HUES6 (cell line): ENCODE data around the gene DBN1.
A peak's percentile ranks its signal among the peaks of the same experiment; 100 is the strongest.

Experiments
- H3K27ac ChIP-seq: 2 replicates; pipeline ENCODE4 v1.7.0; 2013; ENCODE audit warnings: low read depth, mild to moderate bottlenecking, low read length, inconsistent platforms
- H3K27me3 ChIP-seq: 2 replicates; pipeline ENCODE4 v1.6.1; 2013; ENCODE audit warnings: low read length; ENCODE audit not compliant: control insufficient read depth, insufficient read depth
- H3K36me3 ChIP-seq: 2 replicates; pipeline ENCODE4 v1.6.1; 2013; ENCODE audit warnings: low read length; ENCODE audit not compliant: control insufficient read depth, insufficient read depth
- H3K4me1 ChIP-seq: 2 replicates; pipeline ENCODE4 v1.6.1; 2013; ENCODE audit warnings: low read length; ENCODE audit not compliant: control insufficient read depth, insufficient read depth
- H3K4me3 ChIP-seq: 2 replicates; pipeline ENCODE4 v1.5.1; 2013; ENCODE audit warnings: low read depth, low read length
- H3K9ac ChIP-seq: one replicate; pipeline ENCODE4 v1.6.1; 2013; ENCODE audit warnings: mild to moderate bottlenecking, low read length
- H3K9me3 ChIP-seq: 2 replicates; pipeline ENCODE4 v1.6.1; 2013; ENCODE audit warnings: low read depth, low read length; ENCODE audit not compliant: control insufficient read depth, insufficient read depth

Gene DBN1

DNA sequence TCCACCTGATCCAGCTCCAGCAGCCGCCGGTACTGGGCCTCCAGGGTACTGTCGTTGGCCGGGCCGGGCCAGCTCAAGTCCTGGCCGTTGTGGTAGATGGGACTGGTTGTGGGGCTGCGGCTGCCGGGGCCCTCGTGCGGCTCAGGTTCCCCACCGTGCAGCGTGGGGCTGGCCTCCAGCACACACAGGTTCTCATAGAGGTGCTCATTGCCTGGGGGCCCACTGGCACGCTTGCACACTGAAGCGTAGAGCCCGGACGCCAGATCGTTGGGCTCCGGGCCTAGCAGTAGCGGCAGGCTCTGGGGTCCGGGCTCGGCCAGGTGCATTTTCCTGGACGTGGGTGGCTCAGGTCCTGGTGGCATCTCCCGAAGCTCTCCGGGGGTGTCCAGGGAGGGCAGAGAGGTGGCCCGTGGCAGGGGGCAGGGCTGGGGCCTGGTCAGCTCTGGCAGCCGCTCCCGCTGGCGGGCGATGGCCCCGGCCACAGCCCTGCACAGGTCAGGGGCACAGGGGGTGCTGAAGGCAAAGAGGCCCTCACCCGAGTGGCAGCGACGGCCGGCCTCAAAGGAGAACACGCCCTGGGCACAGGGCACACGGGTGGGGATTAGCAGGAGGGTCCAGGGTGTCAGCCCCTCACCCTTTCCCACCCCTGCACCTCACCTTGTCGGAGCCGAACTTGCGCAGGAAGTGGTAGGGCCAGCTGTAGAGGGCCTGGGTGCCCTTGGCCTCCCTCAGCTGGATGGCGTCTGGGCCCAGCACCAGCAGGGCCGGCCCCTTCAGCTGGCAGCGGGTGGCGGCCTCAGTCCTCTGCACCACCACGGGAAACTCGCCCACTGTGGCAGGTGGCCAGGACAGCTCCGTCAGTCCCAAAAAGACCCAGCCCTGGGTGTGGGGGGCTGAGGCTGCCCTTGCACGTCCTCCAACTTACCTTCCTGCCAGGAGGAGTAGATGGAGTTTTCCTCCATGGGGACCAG is 30.9 kb upstream of the DBN1 start:
- Histone ChIP-seq H3K36me3 (peaks cover 16% of the 10 kb centered on the region), H3K9ac (no peak overlapping the region), H3K4me3 (no peak overlapping the region), H3K4me1 (peaks cover 15% of the 10 kb centered on the region), H3K27me3 (peaks cover 4% of the 10 kb centered on the region; the same call in 1 of the 2 replicates), H3K27ac (no peak overlapping the region), H3K9me3 (no peaks in the 10 kb centered on the region)

DNA sequence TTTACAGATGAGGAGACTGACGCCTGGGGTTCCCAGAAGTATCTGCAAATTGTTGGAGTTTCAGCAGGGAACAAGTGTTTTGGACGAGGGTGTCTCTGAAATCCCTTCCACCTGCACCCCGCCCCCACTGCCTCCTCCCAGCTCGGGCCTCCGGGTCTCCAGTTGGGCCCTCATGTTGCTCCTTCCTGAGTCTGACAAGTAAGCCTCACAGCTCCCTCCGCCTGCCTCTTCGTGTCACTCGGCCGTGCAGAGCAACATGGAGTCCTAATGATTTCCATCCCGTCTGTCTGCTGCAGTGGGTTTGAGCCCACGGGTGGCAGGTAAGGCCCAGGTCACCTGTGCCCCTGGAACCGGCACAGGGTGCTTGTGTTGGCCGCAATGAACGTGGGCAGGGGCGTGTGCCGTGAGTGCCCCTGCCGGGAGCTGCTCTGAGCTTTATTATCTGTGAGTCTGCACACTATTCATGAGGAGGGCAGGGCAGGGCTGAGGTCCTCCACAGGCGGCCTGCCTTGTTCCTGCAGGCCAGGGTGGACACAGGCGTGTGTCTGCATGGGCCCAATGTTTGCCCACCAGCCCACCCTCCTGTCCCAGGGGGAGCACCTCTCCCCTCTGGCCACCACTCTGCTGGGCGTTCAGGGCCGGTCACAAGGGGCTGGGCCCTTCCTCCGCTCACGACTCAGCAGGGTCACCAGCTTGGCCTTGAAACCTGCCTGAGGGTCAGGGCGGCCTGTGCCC is 30.1 kb upstream of the DBN1 start:
- Histone ChIP-seq H3K4me3 (no peak overlapping the region), H3K9me3 (no peaks in the 10 kb centered on the region), H3K27me3 (peaks cover 11% of the 10 kb centered on the region), H3K4me1 (peaks cover 12% of the 10 kb centered on the region), H3K27ac (no peak overlapping the region), H3K36me3 (peaks cover 16% of the 10 kb centered on the region), H3K9ac (no peak overlapping the region)

DNA sequence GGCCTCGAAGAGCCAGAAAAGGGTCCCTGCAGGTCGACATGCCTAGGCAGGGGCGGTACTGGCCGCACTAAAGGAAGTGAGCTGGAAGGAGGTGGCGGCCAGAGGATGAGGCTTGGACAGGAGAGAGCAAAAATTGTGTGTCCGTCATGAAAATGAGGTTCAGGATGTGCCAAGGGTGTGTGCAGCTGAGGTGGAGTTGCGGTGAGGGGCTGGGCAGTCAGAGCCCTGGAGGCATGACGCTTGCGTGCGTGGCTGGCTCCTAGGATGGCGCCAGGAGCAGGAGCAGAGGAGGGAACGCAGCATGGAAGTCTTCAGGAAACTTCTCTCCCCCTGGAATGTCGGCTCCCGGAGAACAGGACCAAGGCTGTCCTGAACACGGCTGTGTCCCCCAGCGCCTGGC is 29.5 kb upstream of the DBN1 start:
- Histone ChIP-seq H3K36me3 (peaks cover 16% of the 10 kb centered on the region; the same call in 1 of the 2 replicates), H3K27me3 (peaks cover 16% of the 10 kb centered on the region), H3K4me3 (no peak overlapping the region), H3K9ac (no peak overlapping the region), H3K4me1 (peaks cover 17% of the 10 kb centered on the region), H3K27ac (no peak overlapping the region), H3K9me3 (no peaks in the 10 kb centered on the region)

DNA sequence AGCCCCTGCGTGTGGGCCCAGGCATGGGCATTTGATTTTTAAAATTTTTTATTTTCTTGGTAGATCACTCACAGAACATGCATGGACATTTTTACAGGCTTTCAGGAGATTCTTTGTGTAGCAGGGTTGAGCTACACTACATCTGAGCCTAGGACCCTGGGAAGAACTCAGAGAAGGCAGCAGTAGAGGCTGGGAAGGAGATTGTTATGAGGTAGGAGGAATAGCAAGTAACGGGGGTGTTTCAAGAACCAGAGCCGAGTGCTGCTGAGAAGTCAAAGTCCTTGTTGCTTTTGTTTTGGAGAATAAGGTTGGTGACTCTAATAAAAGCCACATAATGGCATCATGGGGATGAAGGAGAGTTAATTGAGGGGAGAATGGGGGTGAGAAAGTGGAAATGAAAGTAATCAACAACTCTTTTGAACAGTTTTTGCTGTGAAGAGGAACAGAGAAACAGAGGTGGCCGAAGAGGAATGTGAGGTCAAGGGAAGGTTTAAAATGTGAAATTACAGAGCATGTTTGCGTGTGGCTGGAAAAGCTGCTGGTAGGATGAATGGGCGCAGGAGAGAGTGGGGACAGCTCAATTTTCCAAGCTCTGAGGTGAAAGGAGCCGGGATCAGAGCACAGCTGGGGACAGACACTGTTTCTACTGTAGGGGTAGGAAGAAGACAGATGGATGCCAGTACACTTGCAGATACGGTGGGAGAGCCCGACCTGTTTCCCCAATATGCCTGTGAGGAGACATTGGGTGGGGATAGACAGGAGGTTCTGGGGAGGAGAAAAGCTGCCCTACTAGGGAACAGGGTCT is 28.6 kb upstream of the DBN1 start:
- Histone ChIP-seq H3K4me3 (no peak overlapping the region), H3K9ac (no peak overlapping the region), H3K27ac (no peak overlapping the region), H3K36me3 (peaks cover 12% of the 10 kb centered on the region; the same call in 1 of the 2 replicates), H3K9me3 (no peaks in the 10 kb centered on the region), H3K4me1 (peaks cover 17% of the 10 kb centered on the region), H3K27me3 (peaks cover 16% of the 10 kb centered on the region)

DNA sequence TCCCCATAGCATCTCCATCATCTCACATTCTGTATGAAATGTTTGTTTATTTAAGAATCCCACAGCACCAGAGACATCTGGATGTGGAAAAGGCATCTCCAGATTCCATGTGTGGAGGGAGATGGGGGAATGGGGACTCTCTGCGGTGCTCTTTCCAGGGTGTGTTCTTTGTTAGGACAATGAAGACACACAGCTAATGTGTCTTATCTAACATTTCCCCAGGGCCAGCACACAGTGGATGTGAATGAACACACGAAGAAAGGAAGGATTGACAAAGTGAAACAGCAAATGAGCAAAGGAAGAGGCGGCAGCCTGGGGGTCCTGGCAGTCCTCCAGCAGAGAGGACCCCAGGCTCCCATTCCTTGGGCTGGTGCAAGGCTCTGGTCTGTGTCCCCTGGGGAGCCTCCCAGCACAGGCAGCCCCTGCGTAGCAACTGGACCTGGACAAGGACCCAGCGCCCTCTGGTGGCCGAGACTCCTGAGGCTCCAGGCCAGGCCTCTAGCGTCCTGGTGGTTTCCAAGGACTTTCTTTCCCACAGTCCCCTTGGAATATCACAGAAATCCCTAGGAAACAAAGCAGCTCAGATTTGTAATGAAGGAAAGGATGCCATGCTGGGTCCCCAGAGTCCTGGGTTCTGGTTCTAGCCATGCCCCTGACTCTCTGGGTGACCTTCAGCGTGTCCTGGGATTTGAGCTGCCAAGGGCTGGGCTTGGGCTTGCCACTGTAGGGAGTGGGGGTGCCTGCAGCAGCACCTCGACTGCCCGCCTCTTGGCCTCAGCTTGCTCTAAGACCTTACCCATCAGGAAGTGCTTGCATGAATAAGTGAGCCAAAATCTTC is 27.5 kb upstream of the DBN1 start:
- Histone ChIP-seq H3K9ac (no peak overlapping the region), H3K27me3 (peaks cover 16% of the 10 kb centered on the region), H3K4me3 (no peak overlapping the region), H3K27ac (no peak overlapping the region), H3K4me1 (peaks cover 23% of the 10 kb centered on the region), H3K9me3 (no peaks in the 10 kb centered on the region), H3K36me3 (peaks cover 14% of the 10 kb centered on the region)

DNA sequence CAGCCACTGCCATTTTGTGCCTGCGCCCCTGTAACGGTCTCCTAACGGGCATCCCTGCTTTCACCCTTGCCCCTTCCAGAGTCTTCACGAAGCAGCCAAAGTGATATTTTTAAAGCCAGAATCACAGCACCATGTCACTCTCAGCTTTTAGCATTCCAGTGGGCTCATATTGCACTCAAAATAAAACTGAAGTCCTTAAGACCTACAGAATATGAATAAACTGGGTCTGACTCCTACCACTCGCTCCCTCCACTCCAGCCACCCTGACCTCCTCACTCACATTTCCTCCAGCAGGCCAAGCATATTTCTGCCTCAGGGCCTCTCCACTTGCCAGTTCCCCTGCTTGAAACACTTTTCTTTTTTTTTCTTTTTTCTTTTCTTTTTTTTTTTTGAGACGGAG is 26.4 kb upstream of the DBN1 start:
- no peaks in the 10 kb centered on the region for H3K9me3 ChIP-seq
- H3K36me3 ChIP-seq, result peaks cover 19% of the 10 kb centered on the region
- H3K4me3 ChIP-seq, result no peak overlapping the region
- no peak overlapping the region for H3K27ac ChIP-seq
- H3K4me1 ChIP-seq, result peaks cover 33% of the 10 kb centered on the region
- H3K9ac ChIP-seq, result no peak overlapping the region
- peaks cover 16% of the 10 kb centered on the region for H3K27me3 ChIP-seq

DNA sequence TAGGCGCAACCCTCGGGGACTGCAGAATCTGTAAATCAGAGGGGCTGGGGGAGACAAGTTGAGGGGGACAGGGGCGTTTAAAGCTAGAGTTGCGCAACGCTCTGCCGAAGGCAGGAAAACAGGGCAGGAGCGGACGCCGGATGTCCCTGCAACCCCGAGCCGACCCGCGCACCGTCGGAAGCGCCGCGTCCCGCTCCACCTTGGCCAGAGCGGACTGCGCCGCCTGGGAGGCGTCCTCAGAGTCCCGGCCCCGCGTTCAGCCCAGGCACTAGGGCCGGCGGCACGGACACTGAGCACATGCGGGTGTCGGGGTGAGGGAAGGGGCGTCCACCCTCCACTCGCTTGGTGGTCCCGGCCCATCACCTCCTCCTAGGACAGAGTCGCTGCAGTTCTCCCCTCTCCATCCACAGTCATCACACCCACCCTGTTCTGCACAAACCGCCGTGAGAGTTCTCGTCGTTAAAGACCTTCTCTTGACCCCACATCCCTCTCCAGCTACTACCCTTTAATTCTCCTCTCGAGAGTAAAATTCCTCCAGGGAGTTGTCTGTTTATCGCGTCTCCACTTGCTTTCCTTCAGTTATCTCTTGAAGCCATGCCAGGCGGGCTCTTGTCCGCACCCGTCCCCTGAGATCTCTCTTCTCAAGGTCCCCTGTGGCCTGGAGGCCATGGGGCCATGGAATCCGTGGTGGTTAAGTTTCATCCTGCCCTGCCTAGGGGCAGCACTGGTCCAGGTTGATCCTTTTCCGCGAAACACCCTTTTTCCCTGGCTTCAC is 24.8 kb upstream of the DBN1 start:
- no peaks in the 10 kb centered on the region for H3K9me3 ChIP-seq
- H3K4me3 ChIP-seq, result peak overlapping the region; percentile 56
- peak overlapping the region; percentile 57 for H3K9ac ChIP-seq
- H3K4me1 ChIP-seq, result peaks cover 43% of the 10 kb centered on the region
- H3K36me3 ChIP-seq, result peaks cover 23% of the 10 kb centered on the region
- H3K27ac ChIP-seq, result no peak overlapping the region; the same call in 1 of the 2 replicates
- H3K27me3 ChIP-seq, result peaks cover 16% of the 10 kb centered on the region

DNA sequence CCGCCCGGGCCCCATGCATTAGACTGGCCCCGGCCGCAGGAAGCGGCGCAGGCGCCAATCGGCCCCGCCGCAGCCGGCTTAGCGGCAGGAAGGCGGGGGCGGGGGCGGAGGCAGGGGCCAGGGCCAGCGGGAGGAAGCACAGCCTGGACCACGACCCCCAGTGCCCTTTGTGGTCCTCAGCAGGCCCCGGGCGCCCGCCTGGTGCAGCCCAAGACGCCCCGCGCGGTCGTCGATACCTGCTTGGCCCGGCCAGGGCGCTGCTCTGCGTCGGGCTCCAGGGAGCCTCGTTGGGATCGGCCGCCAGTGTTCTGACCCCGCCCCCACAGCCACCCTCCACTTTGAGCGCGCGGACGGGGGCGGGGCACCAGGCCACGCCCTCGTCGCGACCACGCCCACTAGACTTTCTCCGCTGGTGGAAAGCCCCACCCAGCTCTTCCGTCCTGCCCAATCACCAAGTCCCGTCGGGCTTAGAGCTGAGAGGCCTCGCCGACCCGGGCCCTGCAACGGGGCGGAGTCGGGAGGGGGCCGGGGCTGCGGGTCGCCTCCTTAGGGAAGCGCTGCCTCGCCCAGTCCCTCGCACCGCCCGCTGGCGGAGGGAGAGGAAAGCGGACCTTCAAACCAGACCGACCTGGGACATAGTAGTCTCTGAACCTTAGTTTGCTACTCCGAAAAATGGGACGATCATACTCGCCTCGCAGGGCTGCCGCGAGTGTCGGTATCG is 24.0 kb upstream of the DBN1 start, which contains the start of gene PDLIM7:
Gene PDLIM7 (minus strand): TSS at position 313 of the 721 bp plus-strand sequence. CDS start 1,092 bp downstream, outside the sequence.
- H3K9me3 ChIP-seq, result no peaks in the 10 kb centered on the region
- H3K36me3 ChIP-seq, result peaks cover 25% of the 10 kb centered on the region
- peaks cover 16% of the 10 kb centered on the region for H3K27me3 ChIP-seq
- H3K9ac ChIP-seq, result peak within 1 kb of the TSS; percentile 98
- peaks cover 43% of the 10 kb centered on the region for H3K4me1 ChIP-seq
- H3K27ac ChIP-seq, result peak within 1 kb of the TSS; percentile 99
- peak within 1 kb of the TSS; percentile 75 for H3K4me3 ChIP-seq

DNA sequence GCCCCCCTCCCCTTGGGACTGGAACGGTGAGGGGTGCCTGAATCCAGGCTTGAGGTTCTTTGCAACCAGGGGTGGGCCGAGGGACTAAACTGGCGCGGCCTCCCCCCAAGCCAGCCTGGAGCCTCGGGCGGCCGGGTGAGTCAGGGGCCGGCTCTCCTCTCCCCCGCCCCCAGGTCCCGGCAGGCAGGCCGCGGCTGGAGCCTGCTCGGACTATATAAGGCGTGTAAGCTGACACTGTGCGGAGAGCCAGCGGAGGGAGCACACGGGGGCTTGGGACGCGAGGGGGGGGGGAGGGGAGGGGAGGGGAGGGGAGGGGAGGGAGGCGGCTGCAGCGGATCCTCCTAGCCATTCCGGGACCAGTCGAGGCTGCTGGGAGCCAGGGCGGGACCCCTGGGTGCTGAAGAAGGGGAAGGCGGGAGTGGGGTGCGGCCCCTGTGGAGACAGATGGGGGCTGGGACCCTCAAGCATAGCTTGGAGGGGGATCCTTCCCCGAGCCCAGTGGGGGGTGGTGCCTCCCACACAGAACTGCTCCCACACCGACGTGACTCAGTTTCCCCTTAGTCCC is 23.4 kb upstream of the DBN1 start:
- H3K9me3 ChIP-seq, result no peaks in the 10 kb centered on the region
- peak overlapping the region; percentile 98 for H3K9ac ChIP-seq
- peaks cover 16% of the 10 kb centered on the region for H3K27me3 ChIP-seq
- peak overlapping the region; percentile 99 for H3K27ac ChIP-seq
- peak overlapping the region; percentile 75 for H3K4me3 ChIP-seq
- peaks cover 31% of the 10 kb centered on the region for H3K36me3 ChIP-seq
- H3K4me1 ChIP-seq, result peaks cover 43% of the 10 kb centered on the region
